Ectodermal cell (in vitro differentiated cells): ENCODE measurements around the gene LONP1.
"Not testable (repeated sequence)": the region's sequence is repeated elsewhere in the genome, so short reads cannot be mapped to it uniquely, and the experiment has no call there.

Experiments
- H3K27ac ChIP-seq: 2 replicates; pipeline ENCODE4 v1.7.0; 2013; ENCODE audit warnings: mild to moderate bottlenecking, low read depth, low read length; ENCODE audit not compliant: insufficient read depth, poor library complexity, severe bottlenecking
- H3K27me3 ChIP-seq: 2 replicates; pipeline ENCODE4 v1.7.0; 2013; ENCODE audit warnings: mild to moderate bottlenecking, low read length; ENCODE audit not compliant: insufficient read depth, control insufficient read depth, poor library complexity, severe bottlenecking
- H3K36me3 ChIP-seq: one replicate; pipeline ENCODE4 v1.7.0; 2013; ENCODE audit warnings: low read length; ENCODE audit not compliant: control insufficient read depth, insufficient read depth
- H3K4me1 ChIP-seq: one replicate; pipeline ENCODE4 v1.7.0; 2013; ENCODE audit warnings: low read length; ENCODE audit not compliant: control insufficient read depth, insufficient read depth
- H3K4me3 ChIP-seq: 2 replicates; pipeline ENCODE4 v1.7.0; 2013; ENCODE audit warnings: low read depth, low read length, control low read depth; ENCODE audit not compliant: insufficient read depth
- H3K9me3 ChIP-seq: 2 replicates; pipeline ENCODE4 v1.7.0; 2013; ENCODE audit warnings: mild to moderate bottlenecking, low read length, moderate library complexity; ENCODE audit not compliant: control insufficient read depth
- WGBS, 2 experiments: methylation state at CpG; one replicate each; pipeline ENCODE4 v1.1.7; 2013; ENCODE audit warnings: missing lambda C conversion rate in 2 of 2; 5-methylcytosine and 5-hydroxymethylcytosine counted together

Gene LONP1

DNA sequence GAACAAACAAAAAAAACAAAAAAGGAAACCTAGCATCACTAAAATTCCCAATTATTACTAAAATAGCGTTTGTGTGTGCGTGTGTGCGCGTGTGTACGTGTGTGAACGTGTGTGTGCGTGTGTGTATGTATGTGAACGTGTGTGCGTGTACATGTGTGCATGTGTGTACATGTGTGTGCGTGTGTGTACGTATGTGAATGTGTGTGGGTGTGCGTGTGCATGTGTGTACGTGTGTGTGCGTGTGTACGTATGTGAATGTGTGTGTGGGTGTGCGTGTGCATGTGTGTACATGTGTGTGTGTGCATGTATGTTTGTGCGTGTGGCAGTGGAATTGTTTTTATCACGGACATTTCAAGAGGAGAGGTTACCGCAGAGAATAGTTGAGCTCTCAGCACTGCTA, 22.1 kb upstream of the LONP1 start:
- 88 to 92% methylated on average over 19 of the region's 19 CpGs for WGBS, 2 experiments
- H3K27me3 ChIP-seq = no peaks in the 10 kb centered on the region
- H3K9me3 ChIP-seq = no peaks in the 10 kb centered on the region
- no peak overlapping the region for H3K4me3 ChIP-seq
- no peaks in the 10 kb centered on the region for H3K36me3 ChIP-seq
- no peak overlapping the region for H3K27ac ChIP-seq
- no peaks in the 10 kb centered on the region for H3K4me1 ChIP-seq

DNA sequence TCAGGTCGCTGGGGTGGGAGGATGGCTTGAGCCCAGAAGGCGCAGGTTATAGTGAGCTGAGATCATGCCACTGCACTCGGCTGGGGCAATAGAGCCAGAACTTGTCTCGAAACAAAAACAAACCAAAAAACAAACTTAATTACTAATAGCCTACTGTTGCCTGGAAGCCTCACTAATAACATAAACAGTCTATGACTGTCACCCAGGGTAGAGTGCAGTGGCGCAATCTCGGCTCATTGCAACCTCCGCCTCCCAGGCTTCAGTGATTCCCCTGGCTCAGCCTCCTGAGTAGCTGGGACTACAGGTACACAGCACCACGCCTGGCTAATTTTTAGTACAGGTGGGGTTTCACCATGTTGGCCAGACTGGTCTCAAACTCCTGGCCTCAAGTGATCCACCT, 18.5 kb upstream of the LONP1 start:
- no peaks in the 10 kb centered on the region for H3K36me3 ChIP-seq
- H3K9me3 ChIP-seq = no peaks in the 10 kb centered on the region
- WGBS, 2 experiments = 89% methylated on average over 8 of the region's 8 CpGs
- no peak overlapping the region for H3K27ac ChIP-seq
- H3K4me1 ChIP-seq = no peaks in the 10 kb centered on the region
- no peak overlapping the region for H3K4me3 ChIP-seq
- H3K27me3 ChIP-seq = no peaks in the 10 kb centered on the region

DNA sequence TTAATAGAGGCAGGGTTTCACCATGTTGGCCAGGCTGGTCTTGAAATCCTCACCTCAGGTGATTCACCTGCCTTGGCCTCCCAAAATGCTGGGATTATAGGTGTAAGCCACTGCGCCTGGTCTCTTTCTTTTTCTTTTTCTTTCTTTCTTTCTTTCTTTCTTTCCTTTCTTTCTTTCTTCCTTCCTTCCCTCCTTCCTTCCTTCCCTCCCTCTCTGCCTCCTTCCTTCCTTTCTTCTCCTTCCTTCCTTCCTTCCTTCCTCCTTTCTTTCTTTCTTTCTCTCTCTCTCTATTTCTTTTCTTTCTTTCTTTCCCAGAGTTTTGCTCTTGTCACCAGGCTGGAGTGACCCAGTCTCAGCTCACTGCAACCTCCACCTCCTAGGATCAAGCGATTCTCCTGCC, 13.2 kb upstream of the LONP1 start:
- not testable (repeated sequence) for H3K27ac ChIP-seq
- 76 to 77% methylated on average over 2 of the region's 2 CpGs for WGBS, 2 experiments

DNA sequence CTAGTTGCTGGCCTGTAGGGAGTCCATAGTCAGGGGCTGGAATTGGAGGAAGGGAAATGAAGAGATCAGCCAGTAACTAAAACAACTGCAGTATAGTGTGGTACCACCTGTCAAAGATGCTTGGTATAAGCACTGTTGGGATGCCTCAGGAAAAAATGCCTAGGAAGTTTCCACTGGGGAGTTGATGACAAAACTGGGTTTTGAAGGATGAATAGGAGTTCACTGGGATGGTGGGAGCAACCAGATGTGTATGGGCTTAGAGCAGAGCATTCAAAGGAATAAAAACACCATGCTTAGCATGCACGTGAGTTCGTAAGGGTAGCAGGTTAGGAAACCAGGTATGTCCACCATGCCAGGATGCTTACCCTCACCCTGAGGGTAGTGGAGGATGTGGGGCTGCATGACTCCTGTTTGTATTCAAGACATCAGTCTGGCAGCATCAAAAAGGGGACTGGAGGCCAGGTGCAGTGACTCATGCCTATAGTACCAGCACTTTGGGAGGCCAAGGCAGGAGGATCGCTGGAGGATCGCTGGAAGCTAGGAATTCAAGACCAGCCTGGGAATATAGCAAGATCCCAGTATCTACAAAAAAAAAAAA, 7.6 kb upstream of the LONP1 start:
- Histone ChIP-seq H3K4me1 (no peaks in the 10 kb centered on the region), H3K36me3 (no peaks in the 10 kb centered on the region), H3K9me3 (no peaks in the 10 kb centered on the region), H3K27me3 (peaks cover 3% of the 10 kb centered on the region), H3K4me3 (no peak overlapping the region), H3K27ac (no peak overlapping the region)
- WGBS, 2 experiments = 84 to 90% methylated on average over 4 of the region's 4 CpGs

More for the DNA sequence above, 13.2 kb upstream of the LONP1 start:
- not testable (repeated sequence) for H3K36me3 ChIP-seq, H3K9me3 ChIP-seq, H3K4me1 ChIP-seq, H3K4me3 ChIP-seq, H3K27me3 ChIP-seq

DNA sequence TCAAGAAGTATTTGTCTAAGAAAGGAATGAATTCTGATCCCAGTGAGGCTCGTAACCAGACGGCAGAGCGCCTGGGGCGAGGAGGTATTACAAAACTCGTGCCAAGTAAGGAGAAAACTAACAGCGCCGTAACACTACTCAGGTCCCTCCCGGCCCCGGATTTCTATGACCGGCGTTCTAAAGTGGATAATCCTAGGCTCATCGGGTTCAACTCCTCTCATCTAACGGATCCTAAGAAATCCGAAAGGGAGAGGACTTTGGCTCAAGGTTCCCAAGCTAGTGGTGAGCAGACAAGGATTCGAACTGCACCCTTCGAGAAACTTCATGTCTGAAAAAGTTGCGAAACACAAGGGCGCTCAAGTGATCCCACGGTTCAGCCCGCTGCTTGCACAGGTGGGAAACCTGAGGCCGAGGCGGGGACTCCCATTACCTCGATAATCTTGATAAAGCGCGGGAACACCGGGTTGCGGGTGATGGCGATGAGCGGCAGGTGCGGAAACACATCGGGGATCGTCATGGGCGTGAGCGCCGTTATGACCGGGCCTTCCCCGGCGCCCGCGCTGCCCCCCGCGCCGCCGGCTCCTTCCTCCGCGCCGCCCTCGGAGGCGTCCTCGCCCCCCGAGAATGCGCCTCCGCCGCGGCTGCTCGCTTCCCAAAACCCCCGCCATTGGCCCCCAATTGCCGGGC, 529 bp downstream of the LONP1 start:
- Histone ChIP-seq H3K36me3 (peaks cover 6% of the 10 kb centered on the region), H3K4me3 (peak overlapping the region; percentile 73), H3K27ac (peak overlapping the region; percentile 76), H3K9me3 (no peaks in the 10 kb centered on the region), H3K27me3 (no peaks in the 10 kb centered on the region), H3K4me1 (peaks cover 8% of the 10 kb centered on the region)
- 1% methylated on average over 58 of the region's 58 CpGs for WGBS, 2 experiments

DNA sequence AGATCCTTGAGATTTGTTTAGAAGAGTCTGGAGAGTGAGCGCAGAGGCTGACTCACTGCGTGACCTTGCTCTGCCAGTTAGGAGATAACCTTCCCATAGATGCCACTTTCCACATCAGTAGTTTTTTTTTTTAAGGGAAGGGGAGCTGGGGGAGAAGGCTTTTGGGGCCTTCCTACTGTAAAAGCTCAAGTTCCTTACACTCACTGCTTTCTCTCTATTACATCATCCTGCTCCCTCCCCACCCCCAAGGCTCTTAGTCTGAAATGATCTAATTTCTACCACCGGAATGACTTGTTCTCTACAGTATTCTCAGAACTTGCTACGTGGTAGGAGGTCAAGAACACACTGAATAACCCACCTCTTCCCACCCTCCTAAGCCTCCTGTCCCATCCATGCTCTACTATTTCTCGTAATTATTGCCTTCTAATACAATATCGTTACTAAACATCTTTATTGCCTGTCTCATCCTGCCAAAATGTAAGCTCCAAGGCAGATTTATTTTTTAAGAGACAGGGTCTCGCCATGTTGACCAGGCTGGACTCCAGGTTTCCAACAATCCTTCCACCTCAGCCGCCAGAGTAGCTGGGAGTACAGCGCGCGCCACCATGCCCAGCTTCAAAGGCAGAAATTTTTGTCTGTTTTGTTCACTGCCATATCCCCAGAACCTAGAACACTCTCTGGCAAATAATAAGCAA, 1.2 kb downstream of the LONP1 start:
- no peaks in the 10 kb centered on the region for H3K9me3 ChIP-seq
- H3K27me3 ChIP-seq = no peaks in the 10 kb centered on the region
- H3K4me3 ChIP-seq = peak overlapping the region; percentile 73
- no peak overlapping the region for H3K27ac ChIP-seq
- peaks cover 8% of the 10 kb centered on the region for H3K4me1 ChIP-seq
- 13 to 33% methylated on average over 9 to 11 of the region's 11 CpGs for WGBS, 2 experiments
- peaks cover 10% of the 10 kb centered on the region for H3K36me3 ChIP-seq

DNA sequence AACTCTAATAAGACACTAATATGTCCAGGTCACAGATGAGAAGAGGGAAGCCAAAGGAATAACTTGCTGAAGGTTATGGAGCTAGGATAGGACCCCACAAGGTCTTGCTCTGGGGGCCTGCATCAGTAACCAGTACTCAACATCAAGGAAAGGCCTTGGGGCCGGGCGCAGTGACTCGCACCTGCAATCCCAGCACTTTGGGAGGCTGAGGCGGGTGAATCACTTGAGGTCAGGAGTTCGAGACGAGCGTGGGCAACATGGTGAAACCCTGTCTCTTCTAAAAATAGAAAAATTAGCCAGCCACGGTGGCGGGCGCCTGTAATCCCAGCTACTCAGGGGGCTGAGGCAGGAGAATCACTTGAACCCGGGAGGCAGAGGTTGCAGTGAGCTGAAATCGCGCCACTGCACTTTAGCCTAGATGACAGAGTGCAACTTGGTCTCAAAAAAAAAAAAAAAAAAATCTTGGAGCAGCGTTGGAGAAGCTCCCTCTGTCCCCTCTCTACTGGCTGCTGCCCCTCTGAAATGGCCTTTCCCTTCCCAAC, 1.8 kb downstream of the LONP1 start:
- Histone ChIP-seq H3K27me3 (no peaks in the 10 kb centered on the region), H3K36me3 (peaks cover 12% of the 10 kb centered on the region), H3K4me1 (peaks cover 8% of the 10 kb centered on the region), H3K27ac (no peak overlapping the region), H3K4me3 (peak overlapping the region; percentile 73), H3K9me3 (no peaks in the 10 kb centered on the region)
- 86 to 90% methylated on average over 14 of the region's 14 CpGs for WGBS, 2 experiments

DNA sequence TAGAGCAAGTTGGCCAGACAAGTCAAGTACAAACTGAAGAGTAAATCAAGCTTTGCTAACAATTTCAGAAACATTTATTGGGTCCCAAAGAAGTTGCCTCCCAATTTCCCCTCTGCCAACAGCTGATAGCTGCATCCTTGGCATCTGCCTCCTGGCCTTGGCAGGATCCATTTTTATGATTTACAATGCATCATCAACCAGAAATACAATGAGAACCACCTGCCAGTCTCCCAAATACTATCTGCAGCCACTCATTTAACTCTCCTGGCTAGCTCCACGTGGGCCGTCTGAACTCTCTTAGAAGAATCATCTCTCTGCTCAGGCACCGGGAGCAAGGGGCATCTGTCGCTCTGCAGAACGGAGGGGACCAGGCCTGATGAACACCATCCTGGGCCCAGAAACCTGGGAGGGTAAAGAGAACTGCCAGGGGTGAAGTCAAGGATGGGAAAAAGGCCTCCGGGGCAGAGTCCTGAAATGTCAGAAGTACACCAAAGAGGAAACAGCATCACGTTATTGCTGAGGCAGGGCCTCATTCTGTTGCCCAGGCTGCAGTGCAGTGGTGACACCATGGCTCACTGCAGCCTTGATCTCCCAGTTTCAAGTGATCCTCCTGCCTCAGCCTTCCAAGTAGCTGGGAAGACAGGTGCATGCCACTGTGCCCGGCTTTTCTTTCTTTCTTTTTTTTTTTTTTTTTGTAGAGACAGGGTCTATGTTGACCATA, 2.6 kb downstream of the LONP1 start:
- H3K4me3 ChIP-seq = no peak overlapping the region
- WGBS, 2 experiments = 96 to 97% methylated on average over 8 of the region's 8 CpGs
- H3K9me3 ChIP-seq = no peaks in the 10 kb centered on the region
- peaks cover 18% of the 10 kb centered on the region for H3K36me3 ChIP-seq
- peaks cover 8% of the 10 kb centered on the region for H3K4me1 ChIP-seq
- no peak overlapping the region for H3K27ac ChIP-seq
- H3K27me3 ChIP-seq = no peaks in the 10 kb centered on the region

DNA sequence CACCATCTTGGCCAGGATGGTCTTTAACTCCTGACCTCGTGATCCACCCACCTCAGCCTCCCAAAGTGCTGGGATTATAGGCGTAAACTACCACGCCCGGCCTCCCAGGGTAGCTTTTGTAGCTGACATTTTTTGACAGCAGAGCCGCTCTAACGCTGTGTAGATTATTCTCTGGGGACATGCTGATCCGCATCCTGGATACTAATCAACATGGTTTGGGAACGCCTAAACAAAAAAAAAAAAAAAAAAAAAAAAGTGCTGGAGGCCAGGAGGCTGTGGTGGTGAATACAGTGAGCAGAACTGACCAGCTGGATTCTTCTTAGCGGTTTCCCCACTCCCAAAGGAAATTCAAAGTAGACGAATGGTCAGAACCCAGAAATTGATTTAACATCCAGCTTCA, 5.1 kb downstream of the LONP1 start:
- 94% methylated on average over 10 of the region's 10 CpGs for WGBS, 2 experiments
- no peak overlapping the region for H3K27ac ChIP-seq
- peaks cover 38% of the 10 kb centered on the region for H3K36me3 ChIP-seq
- H3K4me3 ChIP-seq = no peak overlapping the region
- H3K27me3 ChIP-seq = no peaks in the 10 kb centered on the region
- no peaks in the 10 kb centered on the region for H3K9me3 ChIP-seq
- H3K4me1 ChIP-seq = peaks cover 8% of the 10 kb centered on the region

DNA sequence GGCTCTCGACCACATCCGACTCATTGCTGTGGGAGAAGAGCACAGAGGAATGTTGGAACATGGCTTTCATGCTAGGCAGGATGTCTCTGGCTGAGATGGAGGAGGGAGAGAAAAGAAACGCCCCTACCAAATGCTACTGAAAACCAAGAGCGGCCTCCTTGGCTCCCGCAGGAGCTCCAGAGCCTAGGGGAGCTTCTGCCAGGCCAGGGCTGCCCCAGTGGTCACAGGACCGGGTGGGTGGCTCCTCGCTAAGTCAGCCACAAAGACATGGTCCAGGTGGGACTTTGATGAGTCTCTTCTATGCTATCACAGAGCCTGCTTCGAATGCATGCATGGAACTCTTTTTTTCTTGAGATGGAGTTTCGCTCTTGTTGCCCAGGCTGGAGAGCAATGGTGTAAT, 6.7 kb downstream of the LONP1 start:
- peaks cover 44% of the 10 kb centered on the region for H3K36me3 ChIP-seq
- no peaks in the 10 kb centered on the region for H3K9me3 ChIP-seq
- H3K4me3 ChIP-seq = no peak overlapping the region
- WGBS, 2 experiments = 95 to 96% methylated on average over 9 of the region's 9 CpGs
- H3K27me3 ChIP-seq = no peaks in the 10 kb centered on the region
- H3K27ac ChIP-seq = no peak overlapping the region
- H3K4me1 ChIP-seq = no peaks in the 10 kb centered on the region
